ENCODE data around the gene TEX261.

DNA sequence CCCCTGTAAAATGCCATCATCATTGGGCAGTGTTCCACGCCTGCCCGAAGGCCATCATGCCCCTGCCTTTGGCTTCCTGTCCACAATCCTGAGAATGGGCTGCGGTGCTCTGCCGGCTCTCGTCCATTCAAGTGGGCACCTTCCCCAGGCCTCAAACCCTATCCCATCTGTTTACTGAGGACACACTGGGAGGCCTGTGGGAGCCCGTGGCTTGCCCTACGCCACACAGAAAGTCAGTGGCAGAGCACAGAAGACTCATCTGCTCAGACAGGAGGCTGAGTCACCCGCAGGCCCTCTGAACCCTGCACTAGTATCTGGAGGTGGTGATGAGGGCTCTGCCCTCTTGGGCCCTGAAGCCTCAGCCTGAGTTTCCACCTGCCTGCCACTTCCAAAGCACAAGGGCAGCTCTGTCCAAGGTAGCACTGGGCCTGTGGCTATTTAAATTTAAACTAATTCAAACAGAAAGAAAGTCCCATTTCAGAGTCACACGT, 35.4 kb downstream of the TEX261 start:
- TF ChIP-seq YY1 (IDR thresholded peaks at IDR 0.05; ENCODE audit: insufficient read depth, insufficient read length), result no peak
- no peak for TF ChIP-seq ZNF274 (IDR thresholded peaks at IDR 0.05; ENCODE audit: low read depth, low read length)

Measured in NT2/D1 (cell line).